Measurements from ENCODE around the gene HLA-DMB.
A peak's percentile ranks its signal among the peaks of the same experiment; 100 is the strongest.

Gene HLA-DMB

GRCh38 chr6:32931211-32931610 is 9.6 kb downstream of the HLA-DMB start:
- no peak for DNase-seq (ENCODE audit: extremely low read depth in 1 of 2, low read depth in 1 of 2)

DNA sequence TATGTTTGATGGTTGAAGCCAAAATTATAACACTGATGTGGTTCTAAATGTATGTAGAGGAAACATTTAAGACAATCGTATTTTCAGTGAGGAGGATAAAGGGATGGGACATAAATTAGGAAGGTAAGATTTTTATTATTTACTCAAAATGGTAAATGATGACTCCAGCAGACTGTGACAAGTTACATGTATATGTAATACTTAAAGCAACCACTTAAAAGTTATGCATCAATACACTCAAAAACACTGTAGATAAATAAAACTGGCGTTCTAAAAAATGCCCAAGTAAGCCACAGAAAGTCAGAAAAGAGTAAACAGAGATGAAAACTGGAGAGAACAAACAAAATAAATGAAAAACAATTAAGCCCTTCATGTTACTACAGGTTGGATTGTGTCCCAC is 18.7 kb downstream of the HLA-DMB start:
- DNase-seq (ENCODE audit: extremely low read depth in 1 of 2, low read depth in 1 of 2): no peak

- no peak for DNase-seq (ENCODE audit: extremely low read depth in 1 of 2, low read depth in 1 of 2)
Measured at GRCh38 chr6:32920715-32921114, 20.1 kb downstream of the HLA-DMB start.

DNA sequence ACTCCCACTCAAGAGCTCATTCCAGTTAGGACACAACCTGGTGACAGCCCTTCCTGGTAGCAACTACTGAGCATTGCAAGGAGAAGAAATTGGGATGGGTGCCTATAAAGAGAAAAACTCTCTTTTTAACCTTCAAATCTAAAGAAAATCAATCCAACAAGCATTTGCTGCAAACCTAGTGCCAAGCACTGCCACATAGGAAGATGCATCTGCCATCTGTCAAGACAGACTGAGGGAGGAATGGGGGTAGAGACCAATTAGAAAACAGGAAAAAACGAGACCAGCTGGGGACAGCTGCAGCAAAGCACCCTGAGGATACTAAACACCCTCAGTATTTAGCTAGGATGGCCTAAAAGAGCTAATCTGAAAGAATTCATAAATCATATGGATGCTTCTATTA is 27.9 kb downstream of the HLA-DMB start:
- no peak for DNase-seq (ENCODE audit: extremely low read depth in 1 of 2, low read depth in 1 of 2)

- DNase-seq (ENCODE audit: extremely low read depth in 1 of 2, low read depth in 1 of 2): no peak
Measured at GRCh38 chr6:32908897-32909296, 31.9 kb downstream of the HLA-DMB start.

DNA sequence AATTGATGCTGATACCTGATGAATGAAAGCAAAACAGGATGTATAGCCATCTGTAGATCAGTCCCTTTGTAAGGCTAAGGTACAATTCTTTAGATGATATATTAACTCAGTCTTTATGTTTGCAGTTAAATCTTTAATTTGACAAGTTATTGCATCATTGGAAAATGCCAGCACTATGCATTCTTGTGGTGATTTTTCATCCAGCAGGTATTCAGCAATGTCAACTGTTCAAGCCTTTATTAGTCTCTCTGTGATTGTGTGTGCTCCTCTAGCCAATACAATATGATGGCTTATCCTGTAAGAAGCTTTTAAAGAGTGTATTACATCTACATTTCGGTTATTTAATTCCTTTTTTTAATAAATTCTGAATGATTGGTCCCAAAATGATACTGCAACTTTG is 34.3 kb downstream of the HLA-DMB start:
- no peak for DNase-seq (ENCODE audit: extremely low read depth in 1 of 2, low read depth in 1 of 2)

DNA sequence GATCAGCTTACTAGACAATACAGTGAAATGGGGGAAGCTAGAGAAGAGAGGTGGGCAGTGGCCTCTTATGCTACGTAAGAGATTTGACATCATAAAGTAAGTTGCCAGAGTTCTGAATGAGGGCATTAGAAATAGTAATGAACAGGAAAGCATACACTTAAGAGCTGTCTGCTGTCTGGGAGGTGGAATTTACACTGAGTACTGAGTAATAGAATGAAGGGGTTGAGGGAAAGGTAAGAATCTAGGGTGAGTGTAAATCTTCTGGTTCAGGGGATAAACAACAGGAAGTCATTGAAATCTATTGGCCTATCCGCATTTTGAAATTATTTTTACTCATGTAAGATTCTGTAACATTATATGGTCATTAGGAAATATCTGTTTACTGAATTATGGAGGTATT is 35.8 kb downstream of the HLA-DMB start:
- no peak for DNase-seq (ENCODE audit: extremely low read depth in 1 of 2, low read depth in 1 of 2)

GRCh38 chr6:32903952-32904351 is 36.9 kb downstream of the HLA-DMB start:
- no peak for DNase-seq (ENCODE audit: extremely low read depth in 1 of 2, low read depth in 1 of 2)

GRCh38 chr6:32895006-32895345 is 45.9 kb downstream of the HLA-DMB start:
- no peak for DNase-seq (ENCODE audit: extremely low read depth in 1 of 2, low read depth in 1 of 2)

DNA sequence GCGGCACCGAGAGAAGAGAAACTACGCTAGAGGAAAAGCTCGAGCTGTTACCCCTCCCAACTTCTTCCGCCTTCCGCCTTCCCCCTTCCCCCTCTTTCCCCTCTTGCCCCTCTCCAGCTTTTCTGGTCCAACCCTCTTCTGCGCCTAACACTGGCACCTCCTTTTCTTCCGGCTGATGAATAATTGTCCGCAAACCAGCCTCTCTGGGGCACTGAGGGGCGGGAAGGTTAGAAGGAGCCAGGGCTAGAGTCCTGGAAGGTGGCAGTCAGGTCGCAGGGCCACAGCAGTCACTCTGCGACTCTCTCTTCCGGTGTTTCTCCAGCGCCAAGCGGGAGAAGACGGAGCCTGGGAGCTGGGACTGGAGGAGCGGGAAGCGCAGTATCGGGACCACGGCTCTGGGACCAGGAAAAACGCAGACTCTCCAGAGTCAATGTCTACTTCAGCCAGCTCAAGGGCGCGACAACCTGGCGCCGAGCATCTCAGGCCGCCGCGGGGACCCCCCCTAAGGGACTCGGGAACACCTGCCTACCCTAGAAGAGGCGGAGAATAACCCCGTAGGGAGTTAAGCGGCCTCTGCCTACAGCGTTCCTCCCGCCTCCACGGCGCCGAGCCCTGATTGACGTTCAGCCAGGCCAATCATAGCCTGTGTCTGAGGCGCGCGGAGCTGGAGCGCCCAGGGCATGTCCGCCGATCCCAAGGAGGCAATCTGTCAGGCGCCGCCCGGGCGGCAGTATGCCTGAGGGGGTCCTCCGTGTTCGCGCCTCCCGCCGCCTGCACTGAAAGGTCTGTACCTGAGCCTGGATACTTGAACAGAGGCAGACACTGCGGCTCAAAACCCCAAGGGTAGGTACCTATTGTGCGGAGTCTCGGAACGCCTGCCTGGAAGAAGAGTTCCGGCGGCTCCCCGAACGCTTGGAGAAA is 46.5 kb downstream of the HLA-DMB start:
- peak; percentile 88 to 89 for DNase-seq (ENCODE audit: extremely low read depth in 1 of 2, low read depth in 1 of 2)

GRCh38 chr6:32890831-32891230 is 50.0 kb downstream of the HLA-DMB start:
- no peak for DNase-seq (ENCODE audit: extremely low read depth in 1 of 2, low read depth in 1 of 2)

DNA sequence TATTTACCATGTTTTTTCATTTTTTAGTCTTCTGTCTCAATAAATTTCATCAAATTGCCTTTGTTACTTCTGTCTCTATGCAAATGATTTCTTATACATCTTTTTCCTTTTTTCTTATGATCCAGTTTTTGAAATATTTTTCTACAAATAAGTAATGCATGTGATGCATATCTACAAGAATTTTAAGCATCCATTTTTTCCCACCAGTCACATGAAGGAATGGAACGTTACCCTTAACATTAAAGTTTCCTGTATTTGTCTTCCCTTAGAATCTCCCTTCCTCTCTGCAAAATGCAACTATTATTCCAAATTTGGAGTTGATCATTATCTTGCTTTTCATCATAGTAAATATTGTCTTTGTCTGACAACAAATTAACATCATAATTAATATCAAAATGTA is 51.3 kb downstream of the HLA-DMB start:
- no peak for DNase-seq (ENCODE audit: extremely low read depth in 1 of 2, low read depth in 1 of 2)

- DNase-seq (ENCODE audit: extremely low read depth in 1 of 2, low read depth in 1 of 2): no peak
Measured at GRCh38 chr6:32888576-32888975, 52.3 kb downstream of the HLA-DMB start.

DNA sequence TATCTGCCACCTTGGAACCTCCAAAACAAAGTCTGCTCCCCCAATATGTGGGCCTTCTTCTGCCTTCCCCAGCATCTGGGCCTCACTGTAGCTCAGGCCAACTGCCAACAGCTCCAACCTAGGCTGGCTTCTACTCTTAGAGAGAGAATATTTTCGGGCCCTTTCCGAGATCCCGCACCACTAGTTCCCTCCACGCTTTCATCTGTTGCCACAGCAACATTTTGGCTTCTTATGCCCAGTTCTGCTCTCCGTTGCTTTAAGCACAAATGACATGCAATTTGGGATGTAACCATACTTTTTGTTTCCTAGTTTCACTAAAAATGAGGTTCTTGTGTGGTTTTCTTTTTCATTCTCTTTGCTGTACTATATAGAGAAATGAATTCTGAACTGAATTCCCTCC is 53.2 kb downstream of the HLA-DMB start:
- no peak for DNase-seq (ENCODE audit: extremely low read depth in 1 of 2, low read depth in 1 of 2)

- DNase-seq (ENCODE audit: extremely low read depth in 1 of 2, low read depth in 1 of 2): no peak
Measured at GRCh38 chr6:32886681-32887383, 54.0 kb downstream of the HLA-DMB start.

DNA sequence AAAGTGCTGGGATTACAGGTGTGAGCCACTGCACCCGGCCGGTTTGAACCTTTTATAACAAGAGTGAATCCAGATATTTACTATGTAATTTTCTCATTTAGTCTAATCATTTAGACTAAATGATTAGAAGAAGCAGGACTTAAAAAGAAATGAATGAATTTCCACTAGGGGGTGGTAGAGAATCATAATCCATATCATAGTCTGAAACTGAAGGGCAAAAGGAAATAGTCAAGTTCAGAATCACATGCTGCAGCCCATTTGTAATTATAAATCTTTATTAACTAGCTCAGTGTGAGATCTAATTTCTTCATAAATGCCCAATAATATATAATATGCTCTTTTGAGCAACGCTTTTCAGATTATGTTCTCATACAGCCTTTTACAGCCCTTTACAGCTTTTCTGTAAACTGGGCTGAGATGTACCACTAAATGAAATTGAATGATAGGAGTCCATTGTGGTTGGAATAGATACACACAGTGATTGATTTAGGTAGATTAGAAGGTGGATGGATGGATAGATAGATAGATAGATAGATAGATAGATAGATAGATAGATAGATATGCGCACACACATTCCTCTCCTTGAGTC is 55.0 kb downstream of the HLA-DMB start:
- no peak for DNase-seq (ENCODE audit: extremely low read depth in 1 of 2, low read depth in 1 of 2)

Measured in activated CD8-positive, alpha-beta memory T cell treated with anti-CD3 and anti-CD28 coated beads for 1 hour (primary cell).